Measurements from ENCODE around the gene BCAP31.
"Not testable (repeated sequence)": the region's sequence is repeated elsewhere in the genome, so short reads cannot be mapped to it uniquely, and the experiment has no call there.

DNA sequence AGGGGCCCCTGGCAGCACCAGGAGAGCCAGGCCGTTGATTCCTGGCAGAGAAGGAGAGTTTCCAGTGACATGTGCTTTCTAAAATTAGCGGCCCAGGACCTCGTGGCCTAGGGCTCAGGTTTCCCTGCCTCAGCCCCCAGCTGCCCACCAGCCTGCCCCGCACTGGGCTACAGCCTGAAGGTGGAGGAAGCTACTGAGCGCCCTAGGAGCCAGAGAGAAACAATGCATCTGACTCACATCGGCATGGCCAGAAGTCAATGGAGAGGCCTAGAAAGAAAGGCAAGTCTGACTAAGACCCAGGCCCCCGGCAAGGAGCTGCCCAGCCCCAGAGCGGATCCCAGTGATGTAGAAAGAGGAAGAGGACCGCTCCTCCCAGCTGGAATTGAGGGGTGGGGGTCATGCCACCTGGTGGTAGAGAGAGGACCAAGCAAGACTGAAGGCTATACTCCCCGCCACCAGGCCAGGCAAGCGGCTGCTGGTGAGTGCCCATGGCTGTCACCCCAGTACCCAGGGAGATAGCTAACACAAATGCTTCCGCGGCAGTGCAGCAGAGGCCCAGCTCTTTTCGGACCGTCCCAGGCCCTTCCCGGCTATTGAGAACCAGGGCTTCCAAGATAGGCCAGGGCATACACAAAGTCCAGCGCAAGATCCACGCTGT lies 18.7 kb downstream of the BCAP31 start:
- TF ChIP-seq, protein P1, sequence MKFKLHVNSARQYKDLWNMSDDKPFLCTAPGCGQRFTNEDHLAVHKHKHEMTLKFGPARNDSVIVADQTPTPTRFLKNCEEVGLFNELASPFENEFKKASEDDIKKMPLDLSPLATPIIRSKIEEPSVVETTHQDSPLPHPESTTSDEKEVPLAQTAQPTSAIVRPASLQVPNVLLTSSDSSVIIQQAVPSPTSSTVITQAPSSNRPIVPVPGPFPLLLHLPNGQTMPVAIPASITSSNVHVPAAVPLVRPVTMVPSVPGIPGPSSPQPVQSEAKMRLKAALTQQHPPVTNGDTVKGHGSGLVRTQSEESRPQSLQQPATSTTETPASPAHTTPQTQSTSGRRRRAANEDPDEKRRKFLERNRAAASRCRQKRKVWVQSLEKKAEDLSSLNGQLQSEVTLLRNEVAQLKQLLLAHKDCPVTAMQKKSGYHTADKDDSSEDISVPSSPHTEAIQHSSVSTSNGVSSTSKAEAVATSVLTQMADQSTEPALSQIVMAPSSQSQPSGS (CRISPR knock-in tag; IDR thresholded peaks at IDR 0.05; ENCODE audit: borderline replicate concordance, low read depth): not testable (repeated sequence)
- TF ChIP-seq, protein P2, sequence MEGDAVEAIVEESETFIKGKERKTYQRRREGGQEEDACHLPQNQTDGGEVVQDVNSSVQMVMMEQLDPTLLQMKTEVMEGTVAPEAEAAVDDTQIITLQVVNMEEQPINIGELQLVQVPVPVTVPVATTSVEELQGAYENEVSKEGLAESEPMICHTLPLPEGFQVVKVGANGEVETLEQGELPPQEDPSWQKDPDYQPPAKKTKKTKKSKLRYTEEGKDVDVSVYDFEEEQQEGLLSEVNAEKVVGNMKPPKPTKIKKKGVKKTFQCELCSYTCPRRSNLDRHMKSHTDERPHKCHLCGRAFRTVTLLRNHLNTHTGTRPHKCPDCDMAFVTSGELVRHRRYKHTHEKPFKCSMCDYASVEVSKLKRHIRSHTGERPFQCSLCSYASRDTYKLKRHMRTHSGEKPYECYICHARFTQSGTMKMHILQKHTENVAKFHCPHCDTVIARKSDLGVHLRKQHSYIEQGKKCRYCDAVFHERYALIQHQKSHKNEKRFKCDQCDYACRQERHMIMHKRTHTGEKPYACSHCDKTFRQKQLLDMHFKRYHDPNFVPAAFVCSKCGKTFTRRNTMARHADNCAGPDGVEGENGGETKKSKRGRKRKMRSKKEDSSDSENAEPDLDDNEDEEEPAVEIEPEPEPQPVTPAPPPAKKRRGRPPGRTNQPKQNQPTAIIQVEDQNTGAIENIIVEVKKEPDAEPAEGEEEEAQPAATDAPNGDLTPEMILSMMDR (IDR thresholded peaks at IDR 0.05): not testable (repeated sequence)
- TF ChIP-seq NFYB (CRISPR knock-in tag; conservative IDR thresholded peaks at IDR 0.05; ENCODE audit: low read depth); SP1 (CRISPR knock-in tag; conservative IDR thresholded peaks at IDR 0.05); GTF2I (CRISPR knock-in tag; conservative IDR thresholded peaks at IDR 0.05); SMAD3 (CRISPR knock-in tag; IDR thresholded peaks at IDR 0.05; ENCODE audit: borderline replicate concordance); ATF1 (CRISPR knock-in tag; IDR thresholded peaks at IDR 0.05); KAT7 (CRISPR knock-in tag; IDR thresholded peaks at IDR 0.05; ENCODE audit: borderline replicate concordance); CBFB (CRISPR knock-in tag; IDR thresholded peaks at IDR 0.05; ENCODE audit: low read depth): not testable (repeated sequence)
- TF ChIP-seq, protein P3, sequence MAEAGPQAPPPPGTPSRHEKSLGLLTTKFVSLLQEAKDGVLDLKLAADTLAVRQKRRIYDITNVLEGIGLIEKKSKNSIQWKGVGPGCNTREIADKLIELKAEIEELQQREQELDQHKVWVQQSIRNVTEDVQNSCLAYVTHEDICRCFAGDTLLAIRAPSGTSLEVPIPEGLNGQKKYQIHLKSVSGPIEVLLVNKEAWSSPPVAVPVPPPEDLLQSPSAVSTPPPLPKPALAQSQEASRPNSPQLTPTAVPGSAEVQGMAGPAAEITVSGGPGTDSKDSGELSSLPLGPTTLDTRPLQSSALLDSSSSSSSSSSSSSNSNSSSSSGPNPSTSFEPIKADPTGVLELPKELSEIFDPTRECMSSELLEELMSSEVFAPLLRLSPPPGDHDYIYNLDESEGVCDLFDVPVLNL (CRISPR knock-in tag; IDR thresholded peaks at IDR 0.05; ENCODE audit: borderline replicate concordance, low read depth): not testable (repeated sequence)
- TF ChIP-seq, protein P4, sequence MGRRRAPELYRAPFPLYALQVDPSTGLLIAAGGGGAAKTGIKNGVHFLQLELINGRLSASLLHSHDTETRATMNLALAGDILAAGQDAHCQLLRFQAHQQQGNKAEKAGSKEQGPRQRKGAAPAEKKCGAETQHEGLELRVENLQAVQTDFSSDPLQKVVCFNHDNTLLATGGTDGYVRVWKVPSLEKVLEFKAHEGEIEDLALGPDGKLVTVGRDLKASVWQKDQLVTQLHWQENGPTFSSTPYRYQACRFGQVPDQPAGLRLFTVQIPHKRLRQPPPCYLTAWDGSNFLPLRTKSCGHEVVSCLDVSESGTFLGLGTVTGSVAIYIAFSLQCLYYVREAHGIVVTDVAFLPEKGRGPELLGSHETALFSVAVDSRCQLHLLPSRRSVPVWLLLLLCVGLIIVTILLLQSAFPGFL (CRISPR knock-in tag; IDR thresholded peaks at IDR 0.05; ENCODE audit: borderline replicate concordance): not testable (repeated sequence)
- TF ChIP-seq, protein P5, sequence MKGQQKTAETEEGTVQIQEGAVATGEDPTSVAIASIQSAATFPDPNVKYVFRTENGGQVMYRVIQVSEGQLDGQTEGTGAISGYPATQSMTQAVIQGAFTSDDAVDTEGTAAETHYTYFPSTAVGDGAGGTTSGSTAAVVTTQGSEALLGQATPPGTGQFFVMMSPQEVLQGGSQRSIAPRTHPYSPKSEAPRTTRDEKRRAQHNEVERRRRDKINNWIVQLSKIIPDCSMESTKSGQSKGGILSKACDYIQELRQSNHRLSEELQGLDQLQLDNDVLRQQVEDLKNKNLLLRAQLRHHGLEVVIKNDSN (CRISPR knock-in tag; IDR thresholded peaks at IDR 0.05): not testable (repeated sequence)

All from WTC11 (cell line).